ENCODE results near the gene BBLN. TPM values are rescaled to one million over a fixed set of nuclear protein-coding genes. Genes with fewer than 3 reads are reported as not detected.

The BBLN gene
- total RNA-seq, 1 donor from 2014 or later = 47.3 TPM

DNA sequence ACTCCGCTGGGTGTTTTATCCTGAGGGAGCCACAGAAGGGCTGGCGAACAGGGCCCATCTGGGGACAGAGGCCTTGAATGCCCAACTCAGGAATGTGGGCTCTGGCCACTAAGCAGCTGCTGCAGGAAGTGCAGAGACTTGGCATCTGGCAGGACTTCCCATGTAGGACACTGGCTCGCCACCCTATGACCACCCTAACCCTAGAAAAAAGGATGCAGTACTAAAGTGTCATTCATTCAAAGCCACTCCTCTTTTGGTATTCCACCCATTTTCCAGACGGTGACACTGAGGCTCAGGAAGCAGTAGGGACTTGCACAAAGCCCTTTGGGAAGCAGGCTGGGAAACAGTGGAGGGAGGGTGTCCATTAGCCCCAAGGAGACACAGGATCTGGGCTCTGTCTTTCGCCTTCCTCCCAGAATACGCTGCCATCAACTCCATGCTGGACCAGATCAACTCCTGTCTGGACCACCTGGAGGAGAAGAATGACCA lies 3.0 kb downstream of the BBLN start:
- no peak for FAIRE-seq
- H3K4me3 Mint-ChIP-seq (ENCODE audit: unreplicated experiment) = no peak overlapping the region
- H3K9ac ChIP-seq (ENCODE audit: low read length) = no peak overlapping the region

DNA sequence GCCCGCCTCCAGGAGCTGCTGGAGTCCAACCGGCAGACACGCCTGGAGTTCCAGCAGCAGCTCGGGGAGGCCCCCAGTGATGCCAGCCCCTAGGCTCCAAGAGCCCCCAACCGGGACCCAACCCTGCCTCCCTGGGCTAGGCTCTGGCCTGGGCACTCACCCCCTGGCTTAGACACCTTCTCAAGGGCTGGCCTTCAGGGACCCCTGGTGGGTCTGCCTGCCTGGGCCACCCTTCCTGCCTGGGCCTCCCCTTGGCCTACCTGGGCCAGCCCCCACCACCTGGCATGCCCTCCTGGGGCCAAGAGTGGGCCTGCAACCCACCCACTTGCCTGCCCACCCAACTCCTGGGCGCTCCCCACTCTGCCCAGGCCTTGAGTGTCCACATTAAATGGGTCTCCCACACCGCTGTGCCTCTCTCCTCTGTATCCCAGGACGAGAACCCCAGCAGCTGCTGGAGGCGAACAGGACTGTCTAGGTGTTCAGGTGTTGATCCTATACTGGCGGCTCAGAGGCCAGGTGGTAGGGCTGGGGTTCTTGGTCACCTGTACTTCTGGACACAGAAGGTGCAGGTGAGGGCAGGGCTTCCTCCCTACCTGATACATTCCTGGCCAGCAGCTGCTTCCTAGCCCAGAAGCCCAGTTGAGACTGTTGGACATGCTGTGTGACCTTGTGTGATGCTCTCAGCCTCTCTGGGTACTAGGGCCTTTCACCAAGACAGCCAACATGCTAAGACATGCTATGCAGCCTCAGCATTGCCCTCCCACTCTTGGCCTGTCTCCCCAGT lies 3.6 kb downstream of the BBLN start:
- Mint-ChIP-seq H3K4me1 (ENCODE audit: low read depth, unreplicated experiment) (peaks cover 2% of the 10 kb centered on the region), H3K36me3 (ENCODE audit: low read depth, unreplicated experiment) (peaks cover 24% of the 10 kb centered on the region), H3K27ac (ENCODE audit: unreplicated experiment) (no peak overlapping the region), H3K4me3 (ENCODE audit: unreplicated experiment) (no peak overlapping the region), H3K9me3 (ENCODE audit: unreplicated experiment) (no peaks in the 10 kb centered on the region), H3K27me3 (ENCODE audit: low read depth, unreplicated experiment) (no peaks in the 10 kb centered on the region)
- DNase-seq (ENCODE audit: low read depth) = no peak
- Histone ChIP-seq H3K4me3 (ENCODE audit: insufficient read depth, low read depth, low read length) (no peak overlapping the region), H2AFZ (ENCODE audit: low read depth, low read length) (no peak overlapping the region), H4K20me1 (ENCODE audit: insufficient read depth, low read length) (peaks cover 52% of the 10 kb centered on the region), H3K27ac (ENCODE audit: low read depth, low read length) (no peak overlapping the region), H3K9ac (ENCODE audit: low read length) (no peak overlapping the region), H3K4me2 (ENCODE audit: low read length) (no peak overlapping the region), H3K36me3 (ENCODE audit: insufficient read depth, low read length) (peaks cover 19% of the 10 kb centered on the region), H3K4me1 (ENCODE audit: insufficient read depth, low read length) (peaks cover 15% of the 10 kb centered on the region), H3K27me3 (ENCODE audit: insufficient read depth, low read length) (no peaks in the 10 kb centered on the region), H3K79me2 (ENCODE audit: insufficient read depth, low read length) (peaks cover 27% of the 10 kb centered on the region), H3K9me3 (ENCODE audit: insufficient read depth, low read depth, low read length) (no peaks in the 10 kb centered on the region)
- no peak for FAIRE-seq
- TF ChIP-seq, protein P1, sequence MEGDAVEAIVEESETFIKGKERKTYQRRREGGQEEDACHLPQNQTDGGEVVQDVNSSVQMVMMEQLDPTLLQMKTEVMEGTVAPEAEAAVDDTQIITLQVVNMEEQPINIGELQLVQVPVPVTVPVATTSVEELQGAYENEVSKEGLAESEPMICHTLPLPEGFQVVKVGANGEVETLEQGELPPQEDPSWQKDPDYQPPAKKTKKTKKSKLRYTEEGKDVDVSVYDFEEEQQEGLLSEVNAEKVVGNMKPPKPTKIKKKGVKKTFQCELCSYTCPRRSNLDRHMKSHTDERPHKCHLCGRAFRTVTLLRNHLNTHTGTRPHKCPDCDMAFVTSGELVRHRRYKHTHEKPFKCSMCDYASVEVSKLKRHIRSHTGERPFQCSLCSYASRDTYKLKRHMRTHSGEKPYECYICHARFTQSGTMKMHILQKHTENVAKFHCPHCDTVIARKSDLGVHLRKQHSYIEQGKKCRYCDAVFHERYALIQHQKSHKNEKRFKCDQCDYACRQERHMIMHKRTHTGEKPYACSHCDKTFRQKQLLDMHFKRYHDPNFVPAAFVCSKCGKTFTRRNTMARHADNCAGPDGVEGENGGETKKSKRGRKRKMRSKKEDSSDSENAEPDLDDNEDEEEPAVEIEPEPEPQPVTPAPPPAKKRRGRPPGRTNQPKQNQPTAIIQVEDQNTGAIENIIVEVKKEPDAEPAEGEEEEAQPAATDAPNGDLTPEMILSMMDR (IDR thresholded peaks at IDR 0.05; ENCODE audit: insufficient read depth, low read depth, low read length) = no peak
- no peak for TF ChIP-seq EZH2 (IDR thresholded peaks at IDR 0.05; ENCODE audit: insufficient read depth, low read length)

More for the DNA sequence above, 3.0 kb downstream of the BBLN start:
- H3K4me1 Mint-ChIP-seq (ENCODE audit: low read depth, unreplicated experiment) = peaks cover 2% of the 10 kb centered on the region
- H3K4me2 ChIP-seq (ENCODE audit: low read length) = no peak overlapping the region
- H3K4me1 ChIP-seq (ENCODE audit: insufficient read depth, low read length) = peaks cover 13% of the 10 kb centered on the region
- H3K27me3 ChIP-seq (ENCODE audit: insufficient read depth, low read length) = no peaks in the 10 kb centered on the region
- no peak overlapping the region for H3K4me3 ChIP-seq (ENCODE audit: insufficient read depth, low read depth, low read length)
- peaks cover 50% of the 10 kb centered on the region for H4K20me1 ChIP-seq (ENCODE audit: insufficient read depth, low read length)
- no peak overlapping the region for H3K27ac Mint-ChIP-seq (ENCODE audit: unreplicated experiment)
- H3K9me3 Mint-ChIP-seq (ENCODE audit: unreplicated experiment) = no peaks in the 10 kb centered on the region
- TF ChIP-seq, protein P1 (IDR thresholded peaks at IDR 0.05; ENCODE audit: insufficient read depth, low read depth, low read length) = no peak
- no peak for DNase-seq (ENCODE audit: low read depth)
- no peaks in the 10 kb centered on the region for H3K9me3 ChIP-seq (ENCODE audit: insufficient read depth, low read depth, low read length)
- no peaks in the 10 kb centered on the region for H3K27me3 Mint-ChIP-seq (ENCODE audit: low read depth, unreplicated experiment)
- H3K36me3 ChIP-seq (ENCODE audit: insufficient read depth, low read length) = peaks cover 19% of the 10 kb centered on the region
- H2AFZ ChIP-seq (ENCODE audit: low read depth, low read length) = no peak overlapping the region
- H3K79me2 ChIP-seq (ENCODE audit: insufficient read depth, low read length) = peaks cover 27% of the 10 kb centered on the region
- H3K27ac ChIP-seq (ENCODE audit: low read depth, low read length) = no peak overlapping the region
- H3K36me3 Mint-ChIP-seq (ENCODE audit: low read depth, unreplicated experiment) = peaks cover 21% of the 10 kb centered on the region

DNA sequence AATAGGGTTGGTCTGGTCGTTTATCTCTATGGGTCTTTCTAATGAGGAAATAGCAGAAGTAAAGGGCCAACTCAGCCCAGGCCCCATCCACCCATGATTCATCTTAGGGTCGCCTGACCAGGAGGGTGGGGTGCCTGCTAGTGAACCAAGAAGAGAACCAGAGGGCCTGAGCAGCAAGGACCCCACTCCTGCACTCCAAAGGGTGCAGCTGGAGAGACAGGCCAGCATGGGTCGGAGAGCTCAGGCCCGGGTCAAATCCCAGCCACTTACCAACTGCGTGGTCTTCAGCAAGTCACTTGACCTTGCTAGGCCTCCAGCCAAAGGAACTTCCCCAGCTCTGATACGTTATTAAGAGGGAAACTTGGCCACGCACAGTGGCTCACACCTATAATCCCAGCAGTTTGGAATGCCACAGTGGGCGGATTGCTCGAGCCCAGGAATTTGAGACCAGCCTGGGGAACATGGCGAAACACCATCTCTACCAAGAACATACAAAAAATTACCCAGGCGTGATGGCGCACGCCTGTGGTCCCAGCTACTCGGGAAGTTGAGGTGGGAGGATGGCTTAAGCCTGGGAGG lies 4.3 kb downstream of the BBLN start:
- peaks cover 28% of the 10 kb centered on the region for H3K36me3 Mint-ChIP-seq (ENCODE audit: low read depth, unreplicated experiment)
- H3K9me3 Mint-ChIP-seq (ENCODE audit: unreplicated experiment) = no peaks in the 10 kb centered on the region
- no peak overlapping the region for H3K4me3 Mint-ChIP-seq (ENCODE audit: unreplicated experiment)
- H3K4me1 Mint-ChIP-seq (ENCODE audit: low read depth, unreplicated experiment) = peaks cover 2% of the 10 kb centered on the region
- H2AFZ ChIP-seq (ENCODE audit: low read depth, low read length) = no peak overlapping the region
- H3K4me3 ChIP-seq (ENCODE audit: insufficient read depth, low read depth, low read length) = no peak overlapping the region
- no peaks in the 10 kb centered on the region for H3K27me3 ChIP-seq (ENCODE audit: insufficient read depth, low read length)
- peaks cover 27% of the 10 kb centered on the region for H3K79me2 ChIP-seq (ENCODE audit: insufficient read depth, low read length)
- TF ChIP-seq EZH2 (IDR thresholded peaks at IDR 0.05; ENCODE audit: insufficient read depth, low read length) = no peak
- TF ChIP-seq, protein P1 (IDR thresholded peaks at IDR 0.05; ENCODE audit: insufficient read depth, low read depth, low read length) = no peak
- H3K27me3 Mint-ChIP-seq (ENCODE audit: low read depth, unreplicated experiment) = no peaks in the 10 kb centered on the region
- peak; percentile 51 for DNase-seq (ENCODE audit: low read depth)
- no peak for FAIRE-seq
- H3K9ac ChIP-seq (ENCODE audit: low read length) = no peak overlapping the region
- no peak overlapping the region for H3K4me2 ChIP-seq (ENCODE audit: low read length)
- H3K27ac ChIP-seq (ENCODE audit: low read depth, low read length) = no peak overlapping the region
- peak overlapping the region; percentile 58 for H3K27ac Mint-ChIP-seq (ENCODE audit: unreplicated experiment)
- peaks cover 53% of the 10 kb centered on the region for H4K20me1 ChIP-seq (ENCODE audit: insufficient read depth, low read length)
- H3K9me3 ChIP-seq (ENCODE audit: insufficient read depth, low read depth, low read length) = no peaks in the 10 kb centered on the region
- peaks cover 17% of the 10 kb centered on the region for H3K4me1 ChIP-seq (ENCODE audit: insufficient read depth, low read length)
- H3K36me3 ChIP-seq (ENCODE audit: insufficient read depth, low read length) = peaks cover 21% of the 10 kb centered on the region

Measured in astrocyte (in vitro differentiated cells and primary cell).